Loucy (cell line): ENCODE data around the gene GPR137.

ENCODE experiments used
- H2AFZ ChIP-seq: fragments of 200-600 bp; sonication (generic); 2 replicates; pipeline ENCODE4 v1.6.0; 2016; ENCODE audit warnings: antibody characterized with exemption, mild to moderate bottlenecking, low read length, moderate library complexity
- H3F3A ChIP-seq: fragments of 200-600 bp; 2 replicates; pipeline ENCODE4 v1.6.0; 2016; ENCODE audit warnings: antibody characterized with exemption, low read depth, mild to moderate bottlenecking
- H3K27me3 ChIP-seq: fragments of 200-600 bp; sonication (generic); 2 replicates; pipeline ENCODE4 v1.6.1; 2014; ENCODE audit warnings: low read length, mild to moderate bottlenecking; ENCODE audit not compliant: insufficient read depth, poor library complexity, severe bottlenecking
- H3K36me3 ChIP-seq: fragments of 200-600 bp; sonication (generic); 2 replicates; pipeline ENCODE4 v1.6.1; 2016; ENCODE audit warnings: low read length; ENCODE audit not compliant: insufficient read depth
- H3K4me1 ChIP-seq: fragments of 200-600 bp; sonication (generic); 2 replicates; pipeline ENCODE4 v1.5.1; 2014; ENCODE audit warnings: low read length, mild to moderate bottlenecking; ENCODE audit not compliant: insufficient read depth, poor library complexity, severe bottlenecking
- H3K4me2 ChIP-seq: fragments of 200-600 bp; sonication (generic); 2 replicates; pipeline ENCODE4 v1.6.0; 2014; ENCODE audit warnings: antibody characterized with exemption, low read length, low read depth, mild to moderate bottlenecking; ENCODE audit not compliant: poor library complexity, severe bottlenecking
- H3K4me3 ChIP-seq: fragments of 200-600 bp; sonication (generic); 2 replicates; pipeline ENCODE4 v1.5.1; 2014; ENCODE audit warnings: low read length, mild to moderate bottlenecking, mixed read lengths; ENCODE audit not compliant: poor library complexity, severe bottlenecking
- H3K79me2 ChIP-seq: fragments of 200-600 bp; sonication (generic); 2 replicates; pipeline ENCODE4 v1.6.1; 2014; ENCODE audit warnings: low read length; ENCODE audit not compliant: insufficient read depth
- H3K9ac ChIP-seq: fragments of 200-600 bp; sonication (generic); 2 replicates; pipeline ENCODE4 v1.6.0; 2014; ENCODE audit warnings: mild to moderate bottlenecking, low read depth, low read length, moderate library complexity; ENCODE audit not compliant: poor library complexity, severe bottlenecking
- H3K9me2 ChIP-seq: fragments of 200-600 bp; sonication (generic); replicated peaks from 2 replicates; pipeline ENCODE4 v1.6.1; 2016; ENCODE audit warnings: low read depth, low read length, mixed read lengths
- H3K9me3 ChIP-seq: fragments of 200-600 bp; sonication (generic); 2 replicates; pipeline ENCODE4 v1.6.1; 2014; ENCODE audit warnings: mild to moderate bottlenecking, antibody characterized with exemption, low read length, low read depth; ENCODE audit not compliant: insufficient read depth
- H4K20me1 ChIP-seq: fragments of 200-600 bp; sonication (generic); 2 replicates; pipeline ENCODE4 v1.6.0; 2014; ENCODE audit warnings: antibody characterized with exemption, low read length, mild to moderate bottlenecking; ENCODE audit not compliant: insufficient read depth, poor library complexity, severe bottlenecking
- CTCF ChIP-seq: fragments of 200-600 bp; sonication (generic); conservative IDR thresholded peaks from 2 replicates; pipeline ENCODE4 v1.5.1; 2014; ENCODE audit warnings: mild to moderate bottlenecking, antibody characterized with exemption, low read length
- EZH2phosphoT487 ChIP-seq: fragments of 200-600 bp; IDR thresholded peaks from 2 replicates; pipeline ENCODE4 v1.6.1; 2018; ENCODE audit warnings: antibody characterized with exemption, mild to moderate bottlenecking, moderate library complexity, borderline replicate concordance

Gene GPR137

DNA sequence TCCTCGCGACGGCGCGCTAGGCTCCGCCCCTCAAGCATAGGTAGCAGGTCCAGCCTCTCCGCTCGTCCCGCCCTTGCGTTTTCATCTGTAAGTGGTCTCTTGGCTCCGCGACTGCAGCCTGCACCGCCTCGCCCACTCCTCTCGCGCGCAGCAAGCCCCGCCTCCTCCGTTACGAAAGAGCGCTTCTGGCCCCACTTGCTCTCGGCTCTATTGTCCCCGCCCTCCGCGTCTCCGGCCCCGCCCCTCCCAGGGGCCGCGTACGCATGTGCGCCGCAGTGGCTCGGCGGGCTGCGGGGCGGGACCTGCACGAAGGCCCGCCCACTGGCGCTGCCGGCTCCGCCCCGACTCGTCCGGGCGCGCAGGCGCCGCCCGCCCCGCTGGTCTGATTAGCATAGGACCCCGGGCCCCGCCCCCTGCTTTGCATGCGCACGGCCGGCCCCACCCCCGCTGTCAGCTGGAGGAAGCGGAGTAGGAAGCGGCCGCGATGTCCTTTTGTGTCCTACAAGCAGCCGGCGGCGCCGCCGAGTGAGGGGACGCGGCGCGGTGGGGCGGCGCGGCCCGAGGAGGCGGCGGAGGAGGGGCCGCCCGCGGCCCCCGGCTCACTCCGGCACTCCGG is 19.5 kb downstream of the GPR137 start, which contains the start of gene ESRRA:
TSS of gene ESRRA (plus strand) at position 450 of the 616 bp plus-strand sequence. CDS start 1,656 bp downstream, outside the sequence.
- Histone ChIP-seq H3K9me2 (no peaks in the 10 kb centered on the region), H3K9ac (peak within 1 kb of the TSS; percentile 91), H4K20me1 (peaks cover 19% of the 10 kb centered on the region), H3K79me2 (peaks cover 25% of the 10 kb centered on the region), H2AFZ (peak within 1 kb of the TSS; percentile 79), H3K9me3 (no peaks in the 10 kb centered on the region), H3K4me3 (peak within 1 kb of the TSS; percentile 96), H3K27me3 (no peaks in the 10 kb centered on the region), H3K36me3 (no peaks in the 10 kb centered on the region), H3F3A (0 out of 2 replicates have a peak, but pooled peaks cover 3% of the 10 kb centered on the region), H3K4me1 (peaks cover 24% of the 10 kb centered on the region), H3K4me2 (peak within 1 kb of the TSS; percentile 93)
- TF ChIP-seq CTCF (no peak), EZH2phosphoT487 (no peak)

DNA sequence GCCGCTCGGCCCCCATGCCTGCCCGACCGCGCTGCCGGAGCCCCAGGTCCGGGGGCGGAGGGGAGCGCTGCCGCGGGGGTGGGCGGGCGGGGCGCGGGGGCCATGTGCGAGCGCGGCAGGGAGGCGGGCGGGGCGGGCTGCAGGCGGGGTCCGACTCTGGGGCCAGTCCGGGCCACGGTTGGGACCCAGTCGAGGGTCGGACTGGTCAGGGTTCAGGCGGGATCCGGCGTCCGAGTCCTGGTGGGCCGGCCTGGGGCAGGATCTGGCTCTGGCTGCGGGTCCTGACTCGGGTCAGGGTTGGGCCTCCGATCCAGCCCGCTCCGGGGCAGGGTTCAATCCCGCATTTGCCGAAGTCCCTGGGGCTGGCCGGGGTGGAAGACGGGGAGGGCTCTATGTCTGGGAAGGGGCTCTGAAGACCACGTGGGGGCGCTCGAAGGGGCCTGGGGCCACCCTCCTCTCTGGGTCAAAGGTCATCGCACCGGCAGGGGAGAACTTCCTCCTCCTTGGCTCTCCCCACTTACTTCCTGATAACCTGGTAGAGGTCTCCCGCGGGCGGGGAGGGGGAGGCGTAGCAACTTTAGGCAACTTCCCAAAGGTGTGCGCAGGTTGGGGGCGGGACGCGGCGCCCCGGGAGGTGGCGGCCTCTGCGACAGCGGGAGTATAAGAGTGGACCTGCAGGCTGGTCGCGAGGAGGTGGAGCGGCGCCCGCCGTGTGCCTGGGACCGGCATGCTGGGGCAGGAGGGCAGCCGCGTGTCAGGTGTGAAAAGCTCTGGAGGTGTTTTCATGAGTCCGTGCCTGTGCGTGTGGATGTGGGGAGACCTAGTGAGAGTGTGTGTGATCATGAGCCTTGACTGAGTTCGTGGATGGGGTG is 20.3 kb downstream of the GPR137 start:
- H3K9me2 ChIP-seq: no peaks in the 10 kb centered on the region
- H3K79me2 ChIP-seq: peaks cover 30% of the 10 kb centered on the region
- H3K27me3 ChIP-seq: no peaks in the 10 kb centered on the region
- H3K9ac ChIP-seq: peak overlapping the region; percentile 88
- no peaks in the 10 kb centered on the region for H3K9me3 ChIP-seq
- H4K20me1 ChIP-seq: peaks cover 20% of the 10 kb centered on the region
- H3K4me1 ChIP-seq: peaks cover 18% of the 10 kb centered on the region
- peak; percentile 64 for TF ChIP-seq CTCF
- TF ChIP-seq EZH2phosphoT487: no peak
- H2AFZ ChIP-seq: peak overlapping the region; percentile 63
- no peaks in the 10 kb centered on the region for H3K36me3 ChIP-seq
- H3K4me3 ChIP-seq: peak overlapping the region; percentile 96
- H3F3A ChIP-seq: 0 out of 2 replicates have a peak, but pooled peaks cover 3% of the 10 kb centered on the region
- peak overlapping the region; percentile 93 for H3K4me2 ChIP-seq

- Histone ChIP-seq H4K20me1 (peaks cover 21% of the 10 kb centered on the region), H3F3A (0 out of 2 replicates have a peak, but pooled peaks cover 3% of the 10 kb centered on the region), H3K9me2 (no peaks in the 10 kb centered on the region), H3K79me2 (peaks cover 34% of the 10 kb centered on the region), H3K4me3 (peak overlapping the region; percentile 96), H2AFZ (no peak overlapping the region), H3K9ac (peak overlapping the region; percentile 88), H3K36me3 (no peaks in the 10 kb centered on the region), H3K4me1 (peaks cover 18% of the 10 kb centered on the region), H3K27me3 (no peaks in the 10 kb centered on the region), H3K9me3 (no peaks in the 10 kb centered on the region), H3K4me2 (peak overlapping the region; percentile 93)
- no peak for TF ChIP-seq CTCF
- TF ChIP-seq EZH2phosphoT487: no peak
Observed at GRCh38 chr11:64306563-64306875, 20.9 kb downstream of the GPR137 start.
